A673 (cell line): Measurements from ENCODE around the gene GNA14.

ENCODE experiments used
- EZH2 ChIP-seq: fragments of 200-600 bp; sonication (generic); IDR thresholded peaks from 2 replicates; pipeline ENCODE4 v1.6.1; 2017; ENCODE audit warnings: borderline replicate concordance, low read depth, mild to moderate bottlenecking, mixed read lengths, antibody characterized with exemption, low read length; ENCODE audit not compliant: poor library complexity, severe bottlenecking
- TF ChIP-seq, protein P1 (sequence below): fragments of 300-800, 200-600 bp; sonication (generic); conservative IDR thresholded peaks from 2 replicates; pipeline ENCODE4 v1.5.1; 2017; ENCODE audit warnings: low read depth, mild to moderate bottlenecking, antibody characterized with exemption, low read length, moderate library complexity, mixed read lengths

DNA sequence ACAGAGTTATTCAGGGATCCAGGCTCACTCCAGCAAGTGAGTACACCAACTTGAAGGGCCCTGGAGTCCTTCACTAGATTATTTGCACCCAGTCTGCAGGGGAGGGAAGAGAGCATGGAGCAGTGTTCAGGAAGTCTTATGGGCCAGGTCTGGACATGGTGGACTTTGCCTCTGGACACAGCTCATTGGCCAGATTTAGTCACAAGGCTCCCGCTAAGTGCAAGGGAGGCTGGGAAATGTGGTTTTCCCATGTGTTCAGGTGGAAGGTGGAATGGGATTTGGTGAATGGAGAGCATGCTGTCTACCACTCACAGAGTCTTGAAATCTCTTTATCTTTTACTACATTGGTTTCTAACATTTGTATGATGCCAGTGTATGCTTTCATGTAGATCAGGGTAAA, 200.5 kb downstream of the GNA14 start:
- TF ChIP-seq, protein P1, sequence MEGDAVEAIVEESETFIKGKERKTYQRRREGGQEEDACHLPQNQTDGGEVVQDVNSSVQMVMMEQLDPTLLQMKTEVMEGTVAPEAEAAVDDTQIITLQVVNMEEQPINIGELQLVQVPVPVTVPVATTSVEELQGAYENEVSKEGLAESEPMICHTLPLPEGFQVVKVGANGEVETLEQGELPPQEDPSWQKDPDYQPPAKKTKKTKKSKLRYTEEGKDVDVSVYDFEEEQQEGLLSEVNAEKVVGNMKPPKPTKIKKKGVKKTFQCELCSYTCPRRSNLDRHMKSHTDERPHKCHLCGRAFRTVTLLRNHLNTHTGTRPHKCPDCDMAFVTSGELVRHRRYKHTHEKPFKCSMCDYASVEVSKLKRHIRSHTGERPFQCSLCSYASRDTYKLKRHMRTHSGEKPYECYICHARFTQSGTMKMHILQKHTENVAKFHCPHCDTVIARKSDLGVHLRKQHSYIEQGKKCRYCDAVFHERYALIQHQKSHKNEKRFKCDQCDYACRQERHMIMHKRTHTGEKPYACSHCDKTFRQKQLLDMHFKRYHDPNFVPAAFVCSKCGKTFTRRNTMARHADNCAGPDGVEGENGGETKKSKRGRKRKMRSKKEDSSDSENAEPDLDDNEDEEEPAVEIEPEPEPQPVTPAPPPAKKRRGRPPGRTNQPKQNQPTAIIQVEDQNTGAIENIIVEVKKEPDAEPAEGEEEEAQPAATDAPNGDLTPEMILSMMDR = no peak
- TF ChIP-seq EZH2 = no peak
